HG02973 (cell line): Measurements from ENCODE around the gene NDEL1.

Source experiments
- ATAC-seq: cut with Tn5 transposase; IDR thresholded peaks from one replicate; pipeline ENCODE4 v1.9.1; 2021; ENCODE audit warnings: moderate library complexity; ENCODE audit not compliant: unreplicated experiment

NDEL1 gene

DNA sequence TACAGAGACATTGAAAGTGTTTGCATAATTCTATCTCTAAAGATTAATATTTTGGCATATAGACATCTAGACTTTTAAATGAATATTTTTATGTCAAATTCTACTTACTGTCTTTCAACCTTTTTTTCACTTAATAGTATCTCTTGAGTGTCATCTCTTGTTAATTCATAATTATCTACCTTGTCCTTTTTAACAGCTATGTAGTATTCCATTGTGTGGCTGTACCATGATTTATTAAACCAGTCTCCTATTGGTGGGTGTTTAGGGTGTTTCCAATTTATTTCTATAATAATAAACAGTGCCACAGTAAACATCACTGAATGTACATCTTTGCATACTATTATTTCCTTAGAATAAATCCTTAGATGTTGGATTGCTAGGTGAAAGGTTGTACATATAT is 21.7 kb upstream of the NDEL1 start:
- no peak for ATAC-seq

DNA sequence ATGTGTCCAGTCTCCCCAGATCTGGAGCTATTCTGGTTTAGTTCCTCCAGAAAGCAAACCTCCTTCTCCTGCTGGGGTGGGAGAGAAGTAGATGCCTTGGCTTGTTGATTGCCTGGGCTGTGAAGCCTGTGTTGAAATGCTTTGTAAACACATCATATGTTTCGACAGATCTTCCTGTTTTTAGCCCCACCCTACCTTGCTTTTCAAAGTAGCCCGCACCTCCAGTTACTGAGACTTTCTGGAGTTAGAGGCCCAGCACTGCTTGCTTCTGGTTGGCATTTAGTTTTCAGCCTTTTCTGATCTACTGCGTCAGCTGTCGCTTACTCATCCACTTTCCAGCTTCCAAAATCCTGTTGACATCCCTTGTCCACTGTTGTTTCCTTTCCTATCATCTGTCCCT is 17.9 kb upstream of the NDEL1 start:
- no peak for ATAC-seq

GRCh38 chr17:8418471-8418870 is 17.2 kb upstream of the NDEL1 start:
- ATAC-seq: no peak

DNA sequence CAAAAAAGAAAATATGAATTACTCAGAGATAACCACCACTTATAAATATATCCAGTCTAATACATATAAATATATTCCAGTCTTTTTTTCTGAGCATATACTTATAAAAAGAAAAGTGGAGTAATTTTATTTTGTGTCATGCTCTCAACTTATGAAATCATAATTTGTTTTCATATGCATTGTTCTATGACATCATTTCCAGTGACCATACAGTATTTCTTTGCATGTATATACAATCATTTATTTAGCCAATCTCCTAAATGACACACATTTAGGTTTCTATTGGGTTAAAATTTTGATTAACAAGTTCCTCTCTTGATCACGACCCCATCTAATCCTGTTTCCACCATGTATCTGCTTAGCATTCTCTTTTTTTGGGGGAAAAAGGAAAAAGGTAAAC is 16.4 kb upstream of the NDEL1 start:
- no peak for ATAC-seq

GRCh38 chr17:8420041-8420934 is 15.4 kb upstream of the NDEL1 start:
- ATAC-seq: no peak

- ATAC-seq: no peak
These were observed 14.1 kb upstream of the NDEL1 start for GRCh38 chr17:8421571-8421970.

- no peak for ATAC-seq
These were observed 9.5 kb upstream of the NDEL1 start for GRCh38 chr17:8426094-8426720.

DNA sequence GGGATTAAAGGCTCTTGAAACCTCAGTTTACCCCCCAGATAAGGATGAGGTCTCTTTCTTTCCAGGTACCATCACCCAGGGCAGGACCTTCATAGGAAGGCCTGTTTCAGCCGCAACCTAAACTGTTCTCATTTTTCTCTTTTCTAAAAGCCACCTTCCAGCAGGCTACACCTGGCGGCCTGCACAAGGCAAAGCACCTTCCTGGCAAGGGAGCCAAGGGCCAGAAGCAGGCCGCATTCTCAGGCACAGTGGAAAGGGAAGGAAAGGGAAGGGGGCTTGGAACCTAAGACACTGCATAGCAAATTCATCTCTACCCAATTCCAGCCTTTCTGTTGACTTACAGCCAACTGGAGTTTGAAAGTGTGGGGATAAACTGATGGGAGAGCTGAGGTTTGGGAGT is 8.9 kb upstream of the NDEL1 start:
- ATAC-seq: no peak

DNA sequence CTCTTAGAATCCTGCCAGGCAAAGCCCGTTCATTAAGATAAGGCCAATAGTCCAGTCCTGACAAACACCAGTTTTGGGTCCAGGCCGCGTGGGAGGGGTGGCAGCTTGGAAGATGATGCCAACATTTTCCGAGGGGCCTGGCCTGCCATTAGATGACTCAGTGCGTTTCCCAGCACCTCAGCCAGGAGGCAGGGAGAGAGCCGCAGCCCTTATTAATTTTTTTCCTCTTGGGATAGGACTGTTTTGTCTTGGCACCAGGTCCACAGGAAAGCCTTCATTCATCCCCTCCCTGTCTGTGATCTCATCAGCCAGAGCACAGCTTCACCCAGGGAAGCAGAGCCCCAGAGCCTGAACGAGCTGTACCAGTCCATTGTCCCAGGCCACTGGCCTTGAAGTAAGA is 4.7 kb upstream of the NDEL1 start:
- ATAC-seq: no peak

GRCh38 chr17:8436169-8436843 is 622 bp downstream of the NDEL1 start:
- peak; percentile 44 for ATAC-seq

DNA sequence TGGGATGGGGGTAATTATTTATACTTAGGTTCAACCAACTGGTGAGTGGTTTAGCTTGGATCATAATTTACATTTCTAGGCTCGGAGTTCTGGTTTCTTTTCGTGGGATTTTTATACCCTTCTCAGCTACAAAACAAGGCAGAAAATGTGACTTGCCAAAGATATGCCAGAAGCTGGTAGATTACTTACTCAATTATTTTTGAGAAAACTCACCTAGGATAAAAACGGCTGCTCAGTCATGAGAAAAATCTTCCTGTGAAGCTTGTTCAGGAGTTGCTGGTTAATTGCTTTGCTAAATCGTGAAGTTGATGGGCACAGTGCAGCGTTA is 1.1 kb downstream of the NDEL1 start:
- ATAC-seq: no peak

DNA sequence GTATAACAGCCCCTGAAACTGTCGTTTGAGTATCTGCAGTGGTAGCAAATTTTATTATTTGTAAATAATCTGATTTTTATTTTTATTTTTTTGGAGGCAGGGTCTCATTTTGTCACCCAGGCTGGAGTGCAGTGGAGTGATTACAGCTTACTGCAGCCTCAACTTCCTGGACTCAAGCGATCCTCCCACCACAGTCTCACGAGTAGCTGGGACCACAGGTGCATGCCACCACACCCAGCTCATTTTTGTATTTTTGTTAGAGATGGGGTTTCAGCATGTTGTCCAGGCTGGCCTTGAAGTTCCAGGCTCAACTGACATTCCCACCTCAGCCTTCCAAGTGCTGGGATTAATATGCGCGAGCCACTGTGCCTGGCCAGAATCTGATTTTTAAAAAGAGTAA is 2.8 kb downstream of the NDEL1 start:
- ATAC-seq: no peak

GRCh38 chr17:8439681-8440080 is 4.0 kb downstream of the NDEL1 start:
- no peak for ATAC-seq

GRCh38 chr17:8441690-8442089 is 6.0 kb downstream of the NDEL1 start:
- no peak for ATAC-seq

- no peak for ATAC-seq
These were observed 6.6 kb downstream of the NDEL1 start for GRCh38 chr17:8442310-8442709.

GRCh38 chr17:8443756-8444155 is 8.1 kb downstream of the NDEL1 start:
- no peak for ATAC-seq

DNA sequence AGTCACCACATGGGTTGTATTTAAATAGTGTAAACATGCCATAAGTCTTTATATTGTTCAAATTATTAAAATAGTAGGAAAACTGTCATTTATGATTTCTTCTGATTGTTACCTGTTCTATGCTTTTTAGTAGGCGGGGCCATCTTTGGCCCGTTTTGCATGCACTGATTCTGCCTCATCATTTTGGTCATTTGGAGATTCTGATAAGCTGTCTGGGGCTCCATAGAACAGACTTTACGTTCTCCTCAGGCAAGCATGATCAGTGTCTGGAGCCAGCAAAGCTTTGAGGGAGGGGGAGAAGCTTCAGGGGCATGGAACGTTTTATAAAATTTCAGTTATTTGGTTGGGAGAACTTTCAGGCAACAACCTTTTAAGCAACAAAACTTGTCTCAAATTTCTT is 8.8 kb downstream of the NDEL1 start:
- no peak for ATAC-seq

GRCh38 chr17:8445536-8445935 is 9.9 kb downstream of the NDEL1 start:
- no peak for ATAC-seq

DNA sequence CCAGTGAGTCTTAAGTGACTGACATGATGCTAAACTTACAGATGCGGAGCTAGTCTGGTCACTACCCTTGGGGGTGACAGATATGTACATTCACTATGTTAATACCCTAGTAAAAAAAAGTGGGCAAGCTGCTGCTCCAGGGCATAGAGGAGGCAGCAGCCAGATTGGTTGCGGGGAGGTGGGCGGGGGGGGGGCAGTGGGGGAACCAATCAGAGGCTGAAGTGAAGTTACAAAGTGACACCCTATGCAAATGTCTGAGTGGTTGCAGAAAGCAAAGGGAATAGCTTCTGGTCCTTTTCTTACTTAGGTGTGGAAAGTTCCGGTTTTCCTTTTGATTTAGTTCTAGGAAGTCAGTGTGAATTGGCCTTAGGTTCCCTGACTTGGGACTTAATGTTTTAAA is 12.1 kb downstream of the NDEL1 start:
- no peak for ATAC-seq

GRCh38 chr17:8448310-8448709 is 12.6 kb downstream of the NDEL1 start:
- no peak for ATAC-seq

- no peak for ATAC-seq
These were observed 16.4 kb downstream of the NDEL1 start for GRCh38 chr17:8451933-8452614.

DNA sequence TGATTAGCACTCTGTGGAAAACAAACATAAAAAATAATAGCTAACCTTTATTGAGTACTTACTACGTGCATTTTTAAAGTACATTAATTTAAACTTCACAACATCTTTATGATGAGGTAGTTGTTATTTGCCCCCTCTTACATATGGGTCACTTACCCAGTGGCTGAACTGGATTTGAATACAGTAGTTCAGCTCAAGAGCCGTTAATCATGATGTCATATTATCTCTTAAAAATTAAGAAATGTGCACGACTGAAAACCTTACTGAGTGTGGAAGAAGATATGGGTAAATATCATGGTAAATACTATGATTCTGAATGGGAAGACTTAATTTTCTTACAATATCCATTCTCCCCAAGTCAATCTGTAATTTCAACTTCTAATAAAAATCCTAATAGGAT is 17.6 kb downstream of the NDEL1 start:
- no peak for ATAC-seq
